GM12874 (cell line): ENCODE data around the gene NFATC1.

Source experiments
- CTCF ChIP-seq: IDR thresholded peaks from 2 replicates; pipeline ENCODE4 v1.5.1; 2011; ENCODE audit warnings: low read depth, mild to moderate bottlenecking, control low read depth, low read length, moderate library complexity; ENCODE audit not compliant: insufficient read depth

NFATC1 gene

GRCh38 chr18:79424008-79424565 is 28.4 kb downstream of the NFATC1 start:
- TF ChIP-seq CTCF = no peak

GRCh38 chr18:79424880-79425568 is 29.3 kb downstream of the NFATC1 start:
- TF ChIP-seq CTCF = no peak

- TF ChIP-seq CTCF = no peak
Measured at GRCh38 chr18:79425569-79425886, 29.8 kb downstream of the NFATC1 start.

- TF ChIP-seq CTCF = no peak
Measured at GRCh38 chr18:79426376-79427300, 30.9 kb downstream of the NFATC1 start.

GRCh38 chr18:79427368-79428225 is 31.9 kb downstream of the NFATC1 start:
- no peak for TF ChIP-seq CTCF

GRCh38 chr18:79428287-79428686 is 32.6 kb downstream of the NFATC1 start:
- no peak for TF ChIP-seq CTCF

GRCh38 chr18:79429381-79429780 is 33.7 kb downstream of the NFATC1 start:
- TF ChIP-seq CTCF = no peak
